ENCODE measurements around the gene SYNGR3. TPM values are rescaled to one million over a fixed set of nuclear protein-coding genes. Genes with fewer than 3 reads are reported as not detected.

SYNGR3 gene
- total RNA-seq, 2 donors from 2014 or later = 2.0 to 9.0 TPM

DNA sequence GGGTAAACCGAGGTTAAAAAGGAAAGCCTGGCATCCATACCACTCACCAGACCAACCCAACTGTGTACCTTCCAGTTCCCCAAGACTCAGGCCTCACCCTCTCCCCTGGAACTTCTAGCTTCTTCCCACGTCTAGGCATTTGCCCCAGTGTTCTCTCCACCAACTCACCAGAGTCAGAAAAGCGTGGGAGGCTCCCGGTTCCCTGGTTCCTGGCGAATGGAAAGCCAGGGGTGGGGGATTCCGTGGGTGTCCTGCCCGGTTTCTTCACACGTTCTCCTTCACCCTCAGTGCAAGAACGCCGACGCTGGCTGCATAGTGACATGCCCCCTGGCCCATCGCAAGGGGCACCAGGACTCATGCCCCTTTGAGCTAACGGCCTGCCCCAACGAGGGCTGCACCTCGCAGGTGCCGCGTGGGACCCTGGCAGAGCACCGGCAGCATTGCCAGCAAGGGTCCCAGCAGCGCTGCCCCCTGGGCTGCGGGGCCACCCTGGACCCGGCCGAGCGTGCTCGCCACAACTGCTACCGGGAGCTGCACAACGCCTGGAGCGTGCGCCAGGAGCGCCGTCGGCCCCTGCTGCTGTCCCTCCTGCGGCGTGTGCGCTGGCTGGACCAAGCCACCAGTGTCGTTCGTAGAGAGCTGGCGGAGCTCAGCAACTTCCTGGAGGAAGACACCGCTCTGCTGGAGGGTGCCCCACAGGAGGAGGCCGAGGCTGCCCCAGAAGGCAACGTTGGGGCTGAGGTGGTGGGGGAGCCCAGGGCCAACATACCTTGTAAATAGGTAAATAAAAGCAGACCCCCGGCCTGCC is 21.4 kb upstream of the SYNGR3 start:
- Mint-ChIP-seq H3K27ac (peak overlapping the region in 1 of 2 donors; percentile 14), H3K9me3 (no peaks in the 10 kb centered on the region), H3K36me3 (peaks cover 39 to 47% of the 10 kb centered on the region in 2 donors)
- DNase-seq (ENCODE audit: low spot score in 2 of 2) (no peak), ATAC-seq (no peak)

- no peaks in the 10 kb centered on the region for H3K9me3 Mint-ChIP-seq
- peaks cover 21 to 34% of the 10 kb centered on the region in 2 donors for H3K36me3 Mint-ChIP-seq
- ATAC-seq (peak; percentile 96 to 97), DNase-seq (ENCODE audit: low spot score in 2 of 2) (peak; percentile 97)
- peak within 1 kb of the TSS; percentile 97 to 98 for H3K27ac Mint-ChIP-seq
Measured at GRCh38 chr16:1971796-1972489, 17.8 kb upstream of the SYNGR3 start, which contains the start of gene TBL3. TSS of gene TBL3 (plus strand) at chr16:1972053. CDS start at chr16:1972165, 112 bp downstream.

GRCh38 chr16:1972490-1972877 is 17.3 kb upstream of the SYNGR3 start:
- DNase-seq (ENCODE audit: low spot score in 2 of 2) (no peak), ATAC-seq (no peak)
- Mint-ChIP-seq H3K27ac (peak overlapping the region; percentile 97 to 98), H3K9me3 (no peaks in the 10 kb centered on the region), H3K36me3 (peaks cover 21 to 30% of the 10 kb centered on the region in 2 donors)

GRCh38 chr16:1973461-1974156 is 16.2 kb upstream of the SYNGR3 start:
- Mint-ChIP-seq H3K36me3 (peaks cover 21 to 30% of the 10 kb centered on the region in 2 donors), H3K27ac (no peak overlapping the region)

GRCh38 chr16:1974157-1975070 is 15.4 kb upstream of the SYNGR3 start:
- peaks cover 21 to 30% of the 10 kb centered on the region in 2 donors for H3K36me3 Mint-ChIP-seq
- peak overlapping the region in 1 of 2 donors; percentile 29 for H3K27ac Mint-ChIP-seq
- H3K9me3 Mint-ChIP-seq = no peaks in the 10 kb centered on the region
- ATAC-seq = no peak
- no peak for DNase-seq (ENCODE audit: low spot score in 2 of 2)

More at GRCh38 chr16:1973461-1974156, 16.2 kb upstream of the SYNGR3 start:
- DNase-seq (ENCODE audit: low spot score in 2 of 2) (no peak), ATAC-seq (no peak)
- no peaks in the 10 kb centered on the region for H3K9me3 Mint-ChIP-seq

DNA sequence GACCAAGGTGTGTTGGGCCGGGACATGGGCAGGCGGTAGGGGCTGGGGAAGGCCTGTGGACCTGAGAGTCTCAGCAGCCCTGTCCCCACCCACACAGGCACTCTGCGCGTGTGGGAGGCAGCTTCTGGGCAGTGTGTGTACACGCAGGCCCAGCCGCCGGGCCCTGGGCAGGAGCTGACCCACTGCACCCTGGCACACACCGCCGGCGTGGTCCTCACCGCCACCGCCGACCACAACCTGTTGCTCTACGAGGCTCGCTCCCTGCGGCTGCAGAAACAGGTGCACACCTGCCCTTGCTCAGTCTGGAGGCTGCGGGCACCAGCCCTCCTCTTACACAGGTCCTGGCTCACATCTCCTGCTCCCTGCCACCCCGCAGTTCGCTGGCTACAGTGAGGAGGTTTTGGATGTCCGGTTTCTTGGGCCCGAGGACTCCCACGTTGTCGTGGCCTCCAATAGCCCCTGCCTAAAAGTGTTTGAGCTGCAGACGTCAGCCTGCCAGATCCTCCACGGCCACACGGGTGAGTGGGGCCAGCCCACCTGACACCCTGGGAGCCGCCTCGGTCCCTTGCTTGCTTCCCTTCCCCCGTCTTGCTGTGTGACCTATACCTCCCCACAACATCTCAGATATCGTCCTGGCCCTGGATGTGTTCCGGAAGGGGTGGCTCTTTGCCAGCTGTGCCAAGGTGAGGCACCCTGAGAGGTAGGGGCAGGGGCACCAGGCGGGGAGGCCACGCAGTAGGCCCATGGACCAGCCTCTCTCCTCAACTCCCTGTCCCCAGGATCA is 14.1 kb upstream of the SYNGR3 start:
- Mint-ChIP-seq H3K9me3 (no peaks in the 10 kb centered on the region), H3K27ac (no peak overlapping the region), H3K36me3 (peaks cover 21 to 30% of the 10 kb centered on the region in 2 donors)
- DNase-seq (ENCODE audit: low spot score in 2 of 2) = no peak
- no peak for ATAC-seq

DNA sequence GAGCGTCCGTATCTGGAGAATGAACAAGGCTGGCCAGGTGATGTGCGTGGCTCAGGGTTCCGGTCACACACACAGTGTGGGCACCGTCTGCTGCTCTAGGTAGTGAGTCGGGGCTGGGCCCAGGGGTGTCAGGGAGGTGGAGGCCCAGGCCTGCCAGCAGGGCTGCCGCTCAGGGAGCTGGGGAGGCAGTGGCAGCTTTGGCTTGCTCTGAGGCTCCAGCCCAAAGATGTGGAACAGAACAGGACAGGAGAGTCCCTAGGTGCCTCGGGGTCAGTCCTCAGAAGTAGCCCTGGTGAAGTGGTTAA is 13.6 kb upstream of the SYNGR3 start:
- Mint-ChIP-seq H3K9me3 (no peaks in the 10 kb centered on the region), H3K27ac (no peak overlapping the region), H3K36me3 (peaks cover 17 to 27% of the 10 kb centered on the region in 2 donors)
- ATAC-seq (no peak), DNase-seq (ENCODE audit: low spot score in 2 of 2) (no peak)

GRCh38 chr16:1976951-1977874 is 12.6 kb upstream of the SYNGR3 start:
- DNase-seq (ENCODE audit: low spot score in 2 of 2) (no peak), ATAC-seq (no peak)
- no peaks in the 10 kb centered on the region for H3K9me3 Mint-ChIP-seq
- peaks cover 7 to 17% of the 10 kb centered on the region in 2 donors for H3K36me3 Mint-ChIP-seq
- H3K27ac Mint-ChIP-seq = no peak overlapping the region

DNA sequence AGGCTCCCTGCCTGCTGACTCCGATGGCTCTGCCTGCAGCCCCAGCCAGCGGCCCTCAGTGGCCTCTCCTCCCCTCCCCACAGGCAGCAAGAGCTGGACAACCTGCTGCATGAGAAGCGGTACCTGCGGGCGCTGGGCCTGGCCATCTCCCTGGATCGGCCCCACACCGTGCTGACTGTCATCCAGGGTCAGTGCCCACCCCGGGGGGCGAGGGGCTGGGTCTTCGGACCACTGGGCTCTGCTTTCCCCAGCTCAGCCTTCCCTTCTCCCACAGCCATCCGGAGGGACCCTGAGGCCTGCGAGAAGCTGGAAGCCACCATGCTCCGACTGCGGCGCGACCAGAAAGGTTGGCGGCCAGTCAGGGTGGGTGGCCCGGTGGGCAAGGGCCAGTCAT is 11.9 kb upstream of the SYNGR3 start:
- H3K9me3 Mint-ChIP-seq = no peaks in the 10 kb centered on the region
- H3K36me3 Mint-ChIP-seq = peaks cover 7 to 13% of the 10 kb centered on the region in 2 donors
- no peak for DNase-seq (ENCODE audit: low spot score in 2 of 2)
- H3K27ac Mint-ChIP-seq = no peak overlapping the region
- ATAC-seq = no peak

GRCh38 chr16:1978476-1979120 is 11.2 kb upstream of the SYNGR3 start:
- H3K27ac Mint-ChIP-seq = no peak overlapping the region
- ATAC-seq = no peak
- H3K36me3 Mint-ChIP-seq = peaks cover 7 to 13% of the 10 kb centered on the region in 2 donors
- no peak for DNase-seq (ENCODE audit: low spot score in 2 of 2)
- H3K9me3 Mint-ChIP-seq = no peaks in the 10 kb centered on the region

DNA sequence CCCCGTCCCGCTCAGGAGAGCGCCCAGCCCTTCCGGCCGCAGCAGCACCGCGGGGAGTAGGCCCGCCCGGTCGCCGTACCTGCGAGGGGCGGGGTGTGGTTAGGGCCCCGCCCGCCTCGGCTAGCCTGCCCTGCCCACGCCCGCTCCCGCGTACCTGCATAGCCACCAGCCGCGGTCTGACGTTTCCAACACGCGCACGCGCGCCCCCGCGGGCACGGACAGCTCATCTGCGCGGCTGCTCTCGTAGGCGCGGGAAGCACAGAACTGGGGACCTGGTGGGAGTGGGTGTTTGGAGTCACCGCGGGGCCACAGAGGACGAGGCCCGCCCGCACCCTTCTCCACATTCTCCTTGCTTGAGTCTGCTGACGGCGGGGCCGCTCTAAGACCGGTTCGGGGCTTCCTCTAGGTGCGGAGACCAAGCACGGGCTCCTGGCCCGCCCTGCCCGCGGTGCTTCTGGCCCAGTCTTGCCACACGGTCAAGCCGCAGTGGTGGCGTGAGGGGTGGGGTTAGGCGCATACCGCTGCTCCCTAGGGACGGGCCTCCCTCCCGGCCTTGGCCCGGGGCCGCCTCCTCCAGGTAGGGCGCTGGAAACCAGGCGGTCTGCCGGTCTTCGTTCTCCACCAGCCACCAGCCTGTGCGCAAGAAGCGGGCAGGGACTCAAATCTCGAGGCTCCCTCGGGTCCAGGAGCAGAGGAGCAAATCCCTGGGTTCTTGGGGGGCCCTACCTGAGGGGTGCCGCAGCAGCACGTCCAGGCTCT is 10.3 kb upstream of the SYNGR3 start:
- H3K27ac Mint-ChIP-seq = no peak overlapping the region
- ATAC-seq = no peak
- no peaks in the 10 kb centered on the region for H3K9me3 Mint-ChIP-seq
- peaks cover 7 to 13% of the 10 kb centered on the region in 2 donors for H3K36me3 Mint-ChIP-seq
- DNase-seq (ENCODE audit: low spot score in 2 of 2) = no peak

DNA sequence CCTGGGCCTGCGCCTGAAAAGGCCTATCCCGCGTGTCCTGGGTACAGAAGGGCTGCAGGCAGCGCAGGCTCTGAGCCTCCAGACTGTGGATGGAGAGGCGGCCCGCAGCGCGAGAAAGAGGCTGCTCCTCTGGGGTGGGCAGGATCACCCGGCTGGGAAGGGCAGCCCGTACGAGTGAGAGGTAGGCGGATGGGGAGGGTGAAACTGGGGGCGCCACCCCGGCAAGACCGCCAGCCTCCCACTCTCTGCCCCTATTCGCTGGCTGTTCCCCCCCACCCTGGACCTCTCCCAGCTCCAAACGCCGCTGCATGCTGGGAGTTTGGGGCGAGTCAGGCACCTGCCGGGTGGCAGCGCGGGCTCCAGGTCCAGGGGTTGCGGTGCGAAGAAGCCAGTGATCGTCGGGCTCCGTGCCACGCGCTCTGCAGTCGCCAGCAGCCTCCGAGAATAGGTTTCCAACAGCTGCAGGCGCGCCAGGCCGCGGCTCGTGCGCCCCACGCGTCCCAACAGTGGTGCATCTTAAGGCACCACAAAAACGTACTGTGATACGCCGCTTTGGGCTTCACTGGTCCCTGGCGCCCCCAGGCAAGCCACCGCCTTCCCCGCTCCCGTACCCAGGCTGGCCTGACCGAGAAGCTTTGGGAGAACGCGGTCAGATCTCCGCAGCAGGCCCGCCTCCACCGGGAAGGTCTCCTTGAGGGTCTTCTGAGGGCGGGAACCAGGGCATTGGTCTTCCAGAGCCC is 9.6 kb upstream of the SYNGR3 start:
- no peak overlapping the region for H3K27ac Mint-ChIP-seq
- H3K9me3 Mint-ChIP-seq = no peaks in the 10 kb centered on the region
- ATAC-seq = no peak
- DNase-seq (ENCODE audit: low spot score in 2 of 2) = no peak
- peaks cover 7 to 8% of the 10 kb centered on the region in 2 donors for H3K36me3 Mint-ChIP-seq

DNA sequence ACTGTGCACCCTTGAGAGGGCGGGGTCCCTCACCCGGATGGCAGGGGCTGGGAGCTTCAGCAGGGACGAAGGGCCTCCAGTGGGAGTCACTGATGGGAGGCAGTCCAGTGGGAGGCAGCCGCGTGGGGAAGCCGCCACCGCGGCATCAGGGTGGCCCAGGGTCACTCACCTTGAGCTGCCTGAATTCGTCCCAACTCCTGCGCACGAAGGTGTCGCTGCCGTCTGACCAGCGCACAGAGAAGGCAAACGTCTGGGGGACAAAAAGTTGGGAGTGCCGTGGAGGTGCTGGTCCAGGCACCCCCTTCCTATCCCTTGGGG is 9.0 kb upstream of the SYNGR3 start:
- no peak overlapping the region for H3K27ac Mint-ChIP-seq
- ATAC-seq = no peak
- no peaks in the 10 kb centered on the region for H3K9me3 Mint-ChIP-seq

More for the DNA sequence above, 9.0 kb upstream of the SYNGR3 start:
- H3K36me3 Mint-ChIP-seq = peaks cover 5 to 6% of the 10 kb centered on the region in 2 donors
- no peak for DNase-seq (ENCODE audit: low spot score in 2 of 2)
